ENCODE measurements around the gene PPP1R3D. TPM values are rescaled to one million over a fixed set of nuclear protein-coding genes. Genes with fewer than 3 reads are reported as not detected.

Gene PPP1R3D, protein sequence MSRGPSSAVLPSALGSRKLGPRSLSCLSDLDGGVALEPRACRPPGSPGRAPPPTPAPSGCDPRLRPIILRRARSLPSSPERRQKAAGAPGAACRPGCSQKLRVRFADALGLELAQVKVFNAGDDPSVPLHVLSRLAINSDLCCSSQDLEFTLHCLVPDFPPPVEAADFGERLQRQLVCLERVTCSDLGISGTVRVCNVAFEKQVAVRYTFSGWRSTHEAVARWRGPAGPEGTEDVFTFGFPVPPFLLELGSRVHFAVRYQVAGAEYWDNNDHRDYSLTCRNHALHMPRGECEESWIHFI
- total RNA-seq = 6.1 and 6.2 TPM in 2 replicates

DNA sequence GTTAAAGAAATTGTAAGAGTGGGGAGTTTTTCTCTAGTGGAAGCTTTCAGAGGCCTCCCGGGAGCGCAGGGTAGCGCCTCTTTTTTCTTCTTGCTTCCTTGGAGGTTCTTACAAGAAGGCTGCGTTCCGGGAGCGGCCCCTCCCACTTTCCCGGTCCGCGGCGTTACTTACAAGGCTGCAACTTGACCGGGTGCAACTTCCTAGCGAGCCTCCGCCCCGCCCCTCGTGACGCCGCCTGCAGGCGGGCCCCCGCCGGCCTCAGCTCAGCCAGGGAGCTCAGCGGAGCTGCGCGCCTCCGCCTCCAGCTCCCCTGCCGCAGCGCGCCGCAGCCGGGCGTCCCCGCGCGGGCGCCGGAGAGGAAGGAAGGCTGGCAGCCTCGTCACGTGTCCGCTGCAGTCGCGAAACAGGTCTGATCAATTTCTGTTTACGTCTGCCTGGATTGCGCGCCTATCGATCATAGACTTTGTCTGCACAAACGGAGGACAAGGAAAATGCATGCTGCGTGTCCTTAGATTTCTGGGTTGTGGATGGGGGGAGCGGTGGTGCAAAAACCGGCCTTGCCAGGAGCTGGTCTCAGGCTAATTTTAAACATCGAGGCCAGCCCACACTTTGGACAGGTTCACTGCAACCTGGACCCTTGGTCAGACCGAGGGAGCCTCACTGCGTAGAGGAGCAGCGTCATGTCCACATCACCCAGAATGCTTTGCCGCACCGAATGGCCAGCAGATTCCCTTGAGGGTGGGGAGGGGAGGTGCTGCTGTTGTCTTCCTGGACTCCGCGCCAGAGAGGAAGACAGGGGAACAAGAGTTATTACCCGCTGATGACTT is at the start of gene PPP1R3D, which contains the start of gene FAM217B:
PPP1R3D (minus strand) TSS at position 177 of the 827 bp plus-strand sequence. CDS start 374 bp downstream, outside the sequence.
FAM217B (plus strand) TSS at position 261 of the 827 bp plus-strand sequence. CDS start 3,555 bp downstream, outside the sequence.

DNA sequence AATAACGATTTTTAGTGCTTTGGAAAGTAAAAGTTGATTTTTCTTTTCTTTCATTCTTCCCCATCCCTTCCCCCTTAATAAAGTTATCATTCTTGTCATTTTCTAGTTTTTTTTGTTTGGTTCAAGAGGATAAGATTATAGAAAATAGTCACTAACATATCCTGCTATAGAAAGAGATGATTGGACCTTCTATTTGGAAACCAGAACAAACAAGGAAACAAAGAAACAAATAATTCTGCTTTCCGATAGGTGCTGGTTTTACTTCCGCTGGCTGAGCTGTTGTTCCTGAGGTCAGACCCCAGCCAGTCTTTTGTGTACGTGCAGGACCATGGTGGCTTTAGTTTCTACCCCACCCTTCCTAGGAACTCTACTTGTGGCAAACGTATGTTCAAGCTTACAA is 18.0 kb upstream of the PPP1R3D start, which contains the start of gene CDH26:
CDH26 (plus strand) TSS at position 301 of the 400 bp plus-strand sequence. CDS start 304 bp downstream, outside the sequence.

DNA sequence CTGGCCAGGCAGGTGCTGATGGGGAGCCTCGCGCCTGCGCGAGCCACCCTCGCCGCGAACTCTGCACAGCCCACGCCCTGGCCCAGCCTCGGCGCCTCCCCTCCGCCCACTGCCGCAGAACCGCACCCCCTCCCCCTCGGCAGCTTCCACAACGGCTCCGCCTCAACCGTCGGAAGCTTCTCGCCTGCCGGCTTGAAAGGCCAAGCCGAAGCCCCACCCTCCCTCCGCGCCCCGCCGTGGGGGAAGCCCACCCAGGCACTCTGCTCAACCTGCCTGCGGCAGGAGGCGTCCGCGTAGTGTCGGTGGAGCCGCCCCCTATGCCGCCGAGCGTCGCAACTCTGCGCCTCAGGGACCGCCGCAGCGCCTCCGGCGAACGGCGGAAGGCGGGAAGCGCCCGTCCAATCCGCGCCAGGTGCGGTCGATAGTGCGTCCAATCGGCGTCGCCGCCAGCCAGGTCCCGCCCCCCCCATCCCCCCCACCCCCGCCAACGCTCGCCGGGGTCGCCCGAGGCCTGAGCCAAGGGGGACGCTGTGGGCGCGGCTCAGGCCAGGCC is 6.7 kb downstream of the PPP1R3D start, which contains the start of gene SYCP2:
SYCP2 (minus strand) TSS at position 342 of the 553 bp plus-strand sequence. CDS start 11,224 bp downstream, outside the sequence.

Other genes with a start within 250 kb of the PPP1R3D start
- 0.04 and 0.16 TPM in 2 replicates for gene SYCP2, start 6.7 kb downstream of the PPP1R3D start, total RNA-seq
- gene FAM217B, start 84 bp upstream of the PPP1R3D start, total RNA-seq = 6.3 and 8.0 TPM in 2 replicates
- gene CDH26, start 18.1 kb upstream of the PPP1R3D start, total RNA-seq = 0.47 and 1.2 TPM in 2 replicates